ENCODE results near the gene MYLK.

The MYLK gene

GRCh38 chr3:123765475-123766128, 118.5 kb downstream of the MYLK start:
- H3K4me2 ChIP-seq (ENCODE audit: low read length) = no peak overlapping the region
- no peak overlapping the region for H3K27ac ChIP-seq (ENCODE audit: low read depth, low read length, poor library complexity, severe bottlenecking)
- H3K4me3 ChIP-seq (ENCODE audit: low read depth, low read length, poor library complexity, severe bottlenecking) = no peak overlapping the region
- H3K4me1 ChIP-seq (ENCODE audit: insufficient read depth, low read length, severe bottlenecking) = no peaks in the 10 kb centered on the region
- H3K9ac ChIP-seq (ENCODE audit: low read length) = no peak overlapping the region
- H3K27me3 ChIP-seq (ENCODE audit: insufficient read depth, low read length) = no peaks in the 10 kb centered on the region
- no peaks in the 10 kb centered on the region for H4K20me1 ChIP-seq (ENCODE audit: insufficient read depth, low read length)
- no peaks in the 10 kb centered on the region for H3K79me2 ChIP-seq (ENCODE audit: insufficient read depth, low read length)
- no peak overlapping the region for H2AFZ ChIP-seq (ENCODE audit: low read length)
- no peaks in the 10 kb centered on the region for H3F3A ChIP-seq (ENCODE audit: insufficient read depth, low read length)
- no peaks in the 10 kb centered on the region for H3K9me2 ChIP-seq (ENCODE audit: low read depth, low read length)
- no peak for TF ChIP-seq CTCF (IDR thresholded peaks at IDR 0.05; ENCODE audit: low read length)
- TF ChIP-seq EZH2 (IDR thresholded peaks at IDR 0.05; ENCODE audit: borderline replicate concordance, low read length) = no peak
- H3K36me3 ChIP-seq (ENCODE audit: insufficient read depth, low read length) = no peaks in the 10 kb centered on the region
- H3K9me3 ChIP-seq (ENCODE audit: low read length) = no peaks in the 10 kb centered on the region

- TF ChIP-seq CTCF (IDR thresholded peaks at IDR 0.05; ENCODE audit: low read length) (no peak), EZH2 (IDR thresholded peaks at IDR 0.05; ENCODE audit: borderline replicate concordance, low read length) (no peak)
Observed at GRCh38 chr3:123764647-123765046, 119.5 kb downstream of the MYLK start.

GRCh38 chr3:123762805-123763204, 121.3 kb downstream of the MYLK start:
- Histone ChIP-seq H4K20me1 (ENCODE audit: insufficient read depth, low read length) (no peaks in the 10 kb centered on the region), H3K4me3 (ENCODE audit: low read depth, low read length, poor library complexity, severe bottlenecking) (no peak overlapping the region), H3K27ac (ENCODE audit: low read depth, low read length, poor library complexity, severe bottlenecking) (no peak overlapping the region), H3K4me2 (ENCODE audit: low read length) (no peak overlapping the region), H3K36me3 (ENCODE audit: insufficient read depth, low read length) (no peaks in the 10 kb centered on the region), H3K27me3 (ENCODE audit: insufficient read depth, low read length) (no peaks in the 10 kb centered on the region), H3K4me1 (ENCODE audit: insufficient read depth, low read length, severe bottlenecking) (peaks cover 4% of the 10 kb centered on the region), H3F3A (ENCODE audit: insufficient read depth, low read length) (no peaks in the 10 kb centered on the region), H2AFZ (ENCODE audit: low read length) (no peak overlapping the region), H3K9me3 (ENCODE audit: low read length) (no peaks in the 10 kb centered on the region), H3K79me2 (ENCODE audit: insufficient read depth, low read length) (no peaks in the 10 kb centered on the region), H3K9me2 (ENCODE audit: low read depth, low read length) (no peaks in the 10 kb centered on the region), H3K9ac (ENCODE audit: low read length) (no peak overlapping the region)
- no peak for TF ChIP-seq EZH2 (IDR thresholded peaks at IDR 0.05; ENCODE audit: borderline replicate concordance, low read length)
- no peak for TF ChIP-seq CTCF (IDR thresholded peaks at IDR 0.05; ENCODE audit: low read length)

More at GRCh38 chr3:123764647-123765046, 119.5 kb downstream of the MYLK start:
- no peak overlapping the region for H3K9ac ChIP-seq (ENCODE audit: low read length)
- no peaks in the 10 kb centered on the region for H3F3A ChIP-seq (ENCODE audit: insufficient read depth, low read length)
- no peak overlapping the region for H3K4me3 ChIP-seq (ENCODE audit: low read depth, low read length, poor library complexity, severe bottlenecking)
- H4K20me1 ChIP-seq (ENCODE audit: insufficient read depth, low read length) = no peaks in the 10 kb centered on the region
- H3K4me1 ChIP-seq (ENCODE audit: insufficient read depth, low read length, severe bottlenecking) = no peaks in the 10 kb centered on the region
- no peak overlapping the region for H3K27ac ChIP-seq (ENCODE audit: low read depth, low read length, poor library complexity, severe bottlenecking)
- H3K4me2 ChIP-seq (ENCODE audit: low read length) = no peak overlapping the region
- no peaks in the 10 kb centered on the region for H3K79me2 ChIP-seq (ENCODE audit: insufficient read depth, low read length)
- no peak overlapping the region for H2AFZ ChIP-seq (ENCODE audit: low read length)
- no peaks in the 10 kb centered on the region for H3K9me3 ChIP-seq (ENCODE audit: low read length)
- no peaks in the 10 kb centered on the region for H3K9me2 ChIP-seq (ENCODE audit: low read depth, low read length)
- no peaks in the 10 kb centered on the region for H3K36me3 ChIP-seq (ENCODE audit: insufficient read depth, low read length)
- H3K27me3 ChIP-seq (ENCODE audit: insufficient read depth, low read length) = no peaks in the 10 kb centered on the region

Measured in OCI-LY1 (cell line).